A673 (cell line): ENCODE data around the gene LINGO3. TPM values are rescaled to one million over a fixed set of nuclear protein-coding genes. Genes with fewer than 3 reads are reported as not detected.

Experiments used
- BruUV-seq: library from RNA; stranded (reverse); fragments of 400-500 nt; replicated peaks from 2 replicates; lab custom pipeline; 2021; lab: Mats Ljungman, UMichigan
- CTCF ChIA-PET: fragments of 300-600 bp; sonication (Branson Sonifier 250); formaldehyde crosslinking; loops from one replicate; lab custom pipeline; 2022; ENCODE audit warnings: antibody characterized with exemption; lab: Charles Lee
- POLR2A ChIA-PET: fragments of 300-600 bp; sonication (Branson Sonifier 250); formaldehyde crosslinking; loops from one replicate; lab custom pipeline; 2022; ENCODE audit warnings: antibody characterized with exemption; ENCODE audit not compliant: low non-redundant PET; lab: Charles Lee
- DNase-seq: peaks from one replicate; pipeline ENCODE4 v3.0.0-alpha.2; 2015; ENCODE audit warnings: low spot score
- H3K27ac ChIP-seq: fragments of 200-600 bp; sonication (generic); 2 replicates; pipeline ENCODE4 v1.5.1; 2016; ENCODE audit warnings: mixed run types, low read depth, mild to moderate bottlenecking, mixed read lengths, antibody characterized with exemption, low read length; ENCODE audit not compliant: poor library complexity, severe bottlenecking
- H3K27me3 ChIP-seq: fragments of 200-600 bp; sonication (generic); replicated peaks from 2 replicates; pipeline ENCODE4 v1.6.1; 2017; ENCODE audit warnings: mixed run types, low read depth, mild to moderate bottlenecking, mixed read lengths, antibody characterized with exemption, low read length; ENCODE audit not compliant: insufficient read depth, poor library complexity
- H3K36me3 ChIP-seq: fragments of 200-600 bp; sonication (generic); 2 replicates; pipeline ENCODE4 v1.6.1; 2016; ENCODE audit warnings: mixed run types, mild to moderate bottlenecking, mixed read lengths, antibody characterized with exemption, low read length; ENCODE audit not compliant: insufficient read depth, poor library complexity, severe bottlenecking
- H3K4me1 ChIP-seq: fragments of 200-600 bp; sonication (generic); 2 replicates; pipeline ENCODE4 v1.6.1; 2017; ENCODE audit warnings: mixed run types, mild to moderate bottlenecking, mixed read lengths, antibody characterized with exemption, low read length; ENCODE audit not compliant: insufficient read depth, poor library complexity, severe bottlenecking
- H3K4me3 ChIP-seq: fragments of 200-600 bp; sonication (generic); 2 replicates; pipeline ENCODE4 v1.5.1; 2016; ENCODE audit warnings: low read depth, mixed run types, mild to moderate bottlenecking, mixed read lengths, low read length; ENCODE audit not compliant: poor library complexity, severe bottlenecking
- H3K9me3 ChIP-seq: fragments of 200-600 bp; sonication (generic); 2 replicates; pipeline ENCODE4 v1.6.1; 2016; ENCODE audit warnings: mixed run types, low read depth, mild to moderate bottlenecking, mixed read lengths, antibody characterized with exemption, low read length; ENCODE audit not compliant: poor library complexity, severe bottlenecking
- CTCF ChIP-seq: fragments of 300-800, 200-600 bp; sonication (generic); conservative IDR thresholded peaks from 2 replicates; pipeline ENCODE4 v1.5.1; 2017; ENCODE audit warnings: low read depth, mild to moderate bottlenecking, antibody characterized with exemption, low read length, moderate library complexity, mixed read lengths
- EZH2 ChIP-seq: fragments of 200-600 bp; sonication (generic); IDR thresholded peaks from 2 replicates; pipeline ENCODE4 v1.6.1; 2017; ENCODE audit warnings: borderline replicate concordance, low read depth, mild to moderate bottlenecking, mixed read lengths, antibody characterized with exemption, low read length; ENCODE audit not compliant: poor library complexity, severe bottlenecking
- intact Hi-C: fragments of 100-400 bp; cut with micrococcal nuclease; formaldehyde crosslinking; loops from one replicate; pipeline ENCODE4 v1.10.0; 2022; ENCODE audit not compliant: unreplicated experiment
- total RNA-seq: library from RNA; stranded (reverse); gene quantifications from 2 replicates; pipeline ENCODE4 v1.2.3, GENCODE V29; 2021

Gene LINGO3
- total RNA-seq, 1 experiment from 2014 or later = not detected

GRCh38 chr19:2336528-2337328 is 28.8 kb upstream of the LINGO3 start:
- no TSS peak for BruUV-seq
- CTCF ChIA-PET = no interaction called here

GRCh38 chr19:2335848-2336247 is 27.9 kb upstream of the LINGO3 start:
- no peak for TF ChIP-seq CTCF
- no TSS peak for BruUV-seq
- Histone ChIP-seq H3K4me1 (peaks cover 16% of the 10 kb centered on the region), H3K27me3 (no peaks in the 10 kb centered on the region), H3K9me3 (no peaks in the 10 kb centered on the region), H3K27ac (no peak overlapping the region), H3K36me3 (no peaks in the 10 kb centered on the region), H3K4me3 (no peak overlapping the region)
- intact Hi-C loops = no loop called here
- POLR2A ChIA-PET = no interaction called here
- CTCF ChIA-PET = no interaction called here
- DNase-seq = no peak

More at GRCh38 chr19:2336528-2337328, 28.8 kb upstream of the LINGO3 start:
- no peak for DNase-seq
- H3K4me3 ChIP-seq = no peak overlapping the region
- H3K27me3 ChIP-seq = no peaks in the 10 kb centered on the region
- intact Hi-C loops = no loop called here
- POLR2A ChIA-PET = no interaction called here
- TF ChIP-seq CTCF = no peak
- no peak for TF ChIP-seq EZH2
- no peak overlapping the region for H3K27ac ChIP-seq
- peaks cover 8% of the 10 kb centered on the region for H3K4me1 ChIP-seq
- no peaks in the 10 kb centered on the region for H3K9me3 ChIP-seq
- peaks cover 3% of the 10 kb centered on the region for H3K36me3 ChIP-seq

GRCh38 chr19:2334986-2335846 is 27.3 kb upstream of the LINGO3 start:
- no peak overlapping the region for H3K4me3 ChIP-seq
- H3K9me3 ChIP-seq = no peaks in the 10 kb centered on the region
- H3K4me1 ChIP-seq = peaks cover 16% of the 10 kb centered on the region
- TF ChIP-seq EZH2 = no peak
- TF ChIP-seq CTCF = no peak
- H3K27ac ChIP-seq = no peak overlapping the region
- no peaks in the 10 kb centered on the region for H3K36me3 ChIP-seq
- ChIA-PET POLR2A (no interaction called here), CTCF (no interaction called here)
- intact Hi-C loops = no loop called here
- no peaks in the 10 kb centered on the region for H3K27me3 ChIP-seq
- no TSS peak for BruUV-seq
- no peak for DNase-seq
